Measurements from ENCODE around the gene BOC.

- TF ChIP-seq CTCF (IDR thresholded peaks at IDR 0.05 in 8 of 11, conservative IDR thresholded peaks at IDR 0.05 in 3 of 11) (no peak), POLR2A (IDR thresholded peaks at IDR 0.05) (no peak), POLR2AphosphoS5 (IDR thresholded peaks at IDR 0.05) (no peak)
These were observed 38.2 kb downstream of the BOC start for GRCh38 chr3:113249601-113250000.
